GM10248 (cell line): ENCODE data around the gene YEATS2.

Source experiments
- CTCF ChIA-PET: fragments of 300-600 bp; sonication (Branson Sonifier 250); formaldehyde crosslinking; extraction: SDS; loops from one replicate; lab custom pipeline; 2021; ENCODE audit warnings: antibody characterized with exemption; lab: Yijun Ruan, JAX
- POLR2A ChIA-PET: fragments of 350-650 bp; sonication (Branson Sonifier 250); formaldehyde crosslinking; extraction: SDS; loops from one replicate; lab custom pipeline; 2020; ENCODE audit warnings: antibody characterized with exemption; lab: Yijun Ruan, JAX
- DNase-seq: peaks from one replicate; pipeline ENCODE4 v3.0.0; 2012; ENCODE audit errors: extremely low spot score
- CTCF ChIP-seq: IDR thresholded peaks from 2 replicates; pipeline ENCODE4 v1.5.1; 2012; ENCODE audit warnings: mild to moderate bottlenecking, low read depth; ENCODE audit errors: extremely low read depth, missing control alignments, control extremely low read depth

The YEATS2 gene

GRCh38 chr3:183816681-183817510 lies 119.3 kb downstream of the YEATS2 start:
- ChIA-PET CTCF (interaction anchor here (1.0 kb wide), 1 partner anchor 13 kb away, joined by 3 read pairs; no protein-coding TSS in a partner anchor), POLR2A (interaction anchor here (0.6 kb wide), 1 partner anchor 64 kb away, joined by 5 read pairs; no protein-coding TSS in a partner anchor)
- TF ChIP-seq CTCF, result no peak
- DNase-seq, result no peak

GRCh38 chr3:183817639-183818038 lies 120.0 kb downstream of the YEATS2 start:
- DNase-seq, result no peak
- CTCF ChIA-PET, result interaction anchor here (1.0 kb wide), 1 partner anchor 12 kb away, joined by 3 read pairs; no protein-coding TSS in a partner anchor
- POLR2A ChIA-PET, result no interaction called here
- no peak for TF ChIP-seq CTCF

GRCh38 chr3:183818041-183818620 lies 120.5 kb downstream of the YEATS2 start:
- POLR2A ChIA-PET, result no interaction called here
- CTCF ChIA-PET, result interaction anchor here (0.7 to 1.0 kb wide), 2 partner anchors 12 to 18 kb away, joined by 3 read pairs; no protein-coding TSS in a partner anchor
- DNase-seq, result no peak
- no peak for TF ChIP-seq CTCF

GRCh38 chr3:183818706-183819624 lies 121.4 kb downstream of the YEATS2 start:
- CTCF ChIA-PET, result interaction anchor here (0.7 kb wide), 1 partner anchor 19 kb away, joined by 3 read pairs; no protein-coding TSS in a partner anchor

GRCh38 chr3:183819831-183820230 lies 122.2 kb downstream of the YEATS2 start:
- TF ChIP-seq CTCF, result no peak
- CTCF ChIA-PET, result no interaction called here
- no peak for DNase-seq
- POLR2A ChIA-PET, result no interaction called here

More at GRCh38 chr3:183818706-183819624, 121.4 kb downstream of the YEATS2 start:
- no peak for DNase-seq
- TF ChIP-seq CTCF, result no peak
- POLR2A ChIA-PET, result no interaction called here
